ENCODE measurements around the gene SPATA9. TPM values are rescaled to one million over a fixed set of nuclear protein-coding genes. Genes with fewer than 3 reads are reported as not detected.

The SPATA9 gene
- total and polyA plus RNA-seq, 9 of the 15 experiments (the other 6 are each of a cell fraction or from before 2014, with no cell fraction given), result 0.16 to 5.5 (median 0.39) TPM; not detected in 3

DNA sequence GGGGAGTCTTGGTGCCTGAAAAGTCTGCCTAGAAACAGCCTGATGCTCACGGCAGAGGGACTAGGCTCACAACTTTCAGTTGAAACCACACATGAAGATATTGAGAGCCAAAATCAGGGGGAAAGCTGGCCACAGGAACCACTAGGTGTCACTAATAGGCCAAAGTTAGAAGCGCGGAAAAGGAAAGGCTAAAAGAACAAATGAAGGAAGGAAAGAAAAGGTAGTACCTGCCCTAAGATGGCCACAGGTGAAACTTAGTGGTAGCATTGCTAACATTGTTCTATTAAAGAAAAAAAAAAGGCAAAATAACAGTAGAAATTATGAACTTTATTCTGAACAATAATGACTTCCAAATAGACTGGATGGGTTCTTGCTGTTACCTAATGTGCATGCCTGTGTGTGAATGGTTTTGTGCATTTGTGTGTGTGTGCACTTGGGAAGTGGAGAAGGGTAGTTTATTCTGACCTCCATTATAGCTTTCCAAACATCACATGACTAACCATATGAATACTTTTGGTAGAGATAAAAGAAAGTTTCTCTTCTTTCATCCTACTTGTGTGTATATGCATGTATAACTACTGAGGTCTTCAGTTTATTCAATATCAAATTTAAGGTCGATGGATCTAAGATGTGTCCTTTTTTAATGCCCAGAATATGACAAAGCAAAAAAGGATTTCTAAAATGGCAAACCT, 38.3 kb downstream of the SPATA9 start (continued):
- TF ChIP-seq HDAC1 (IDR thresholded peaks at IDR 0.05) (peak in 1 of 2 experiments; percentile 47; a peak in 1 of 4 replicates), NFRKB (IDR thresholded peaks at IDR 0.05; ENCODE audit: low read depth) (no peak), DDX20 (tag; IDR thresholded peaks at IDR 0.05; ENCODE audit: low read depth) (no peak), ZNF133 (CRISPR knock-in tag; IDR thresholded peaks at IDR 0.05) (no peak), TAF15 (IDR thresholded peaks at IDR 0.05; ENCODE audit: low read depth, low read length) (no peak), ATF6 (CRISPR knock-in tag; IDR thresholded peaks at IDR 0.05) (no peak), ZSCAN32 (CRISPR knock-in tag; IDR thresholded peaks at IDR 0.05) (no peak), ZNF134 (CRISPR knock-in tag; conservative IDR thresholded peaks at IDR 0.05) (no peak), NCOA2 (IDR thresholded peaks at IDR 0.05; ENCODE audit: partially characterized antibody in 2 of 2) (no peak), ZNF324 (CRISPR knock-in tag; IDR thresholded peaks at IDR 0.05) (no peak), CAMTA2 (CRISPR knock-in tag; conservative IDR thresholded peaks at IDR 0.05) (no peak), FOXK2 (conservative IDR thresholded peaks at IDR 0.05 in 1 of 2, IDR thresholded peaks at IDR 0.05 in 1 of 2; ENCODE audit: low read depth in 2 of 2) (no peak), ZMIZ1 (IDR thresholded peaks at IDR 0.05; ENCODE audit: low read depth in 2 of 2, low read length in 2 of 2) (no peak), CBFA2T3 (IDR thresholded peaks at IDR 0.05) (no peak), SMC3 (conservative IDR thresholded peaks at IDR 0.05; ENCODE audit: insufficient read depth, low read depth, low read length) (peak; percentile 53; the same call in 1 of the 2 replicates), C11orf30 (IDR thresholded peaks at IDR 0.05; ENCODE audit: low read depth) (no peak), SRSF7 (optimal IDR thresholded peaks at IDR 0.05; ENCODE audit: low read depth, low read length) (no peak), SMARCE1 (IDR thresholded peaks at IDR 0.05) (no peak), ZNF184 (CRISPR knock-in tag; IDR thresholded peaks at IDR 0.05) (no peak), DIDO1 (tag; IDR thresholded peaks at IDR 0.05; ENCODE audit: low read depth) (no peak), MYNN (IDR thresholded peaks at IDR 0.05) (no peak), MYNN (CRISPR knock-in tag; IDR thresholded peaks at IDR 0.05) (no peak), KLF6 (CRISPR knock-in tag; IDR thresholded peaks at IDR 0.05; ENCODE audit: borderline replicate concordance) (no peak)
- TF ChIP-seq, protein P1, sequence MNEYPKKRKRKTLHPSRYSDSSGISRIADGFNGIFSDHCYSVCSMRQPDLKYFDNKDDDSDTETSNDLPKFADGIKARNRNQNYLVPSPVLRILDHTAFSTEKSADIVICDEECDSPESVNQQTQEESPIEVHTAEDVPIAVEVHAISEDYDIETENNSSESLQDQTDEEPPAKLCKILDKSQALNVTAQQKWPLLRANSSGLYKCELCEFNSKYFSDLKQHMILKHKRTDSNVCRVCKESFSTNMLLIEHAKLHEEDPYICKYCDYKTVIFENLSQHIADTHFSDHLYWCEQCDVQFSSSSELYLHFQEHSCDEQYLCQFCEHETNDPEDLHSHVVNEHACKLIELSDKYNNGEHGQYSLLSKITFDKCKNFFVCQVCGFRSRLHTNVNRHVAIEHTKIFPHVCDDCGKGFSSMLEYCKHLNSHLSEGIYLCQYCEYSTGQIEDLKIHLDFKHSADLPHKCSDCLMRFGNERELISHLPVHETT (CRISPR knock-in tag; conservative IDR thresholded peaks at IDR 0.05 in 1 of 2, IDR thresholded peaks at IDR 0.05 in 1 of 2), result no peak
